HCT116 (cell line): ENCODE measurements around the gene LDAF1. TPM values are rescaled to one million over a fixed set of nuclear protein-coding genes. Genes with fewer than 3 reads are reported as not detected.

Experiments
- ATAC-seq: fragments of 200-7000 bp; cut with Tn5 transposase; 2 replicates; pipeline ENCODE4 v1.9.1; 2020; ENCODE audit warnings: mild to moderate bottlenecking, moderate library complexity
- BruUV-seq: library from RNA; stranded (reverse); fragments of 400-500 nt; replicated peaks from 2 replicates; lab custom pipeline; 2021; lab: Mats Ljungman, UMichigan
- CTCF ChIA-PET: fragments of 300-600 bp; sonication (Branson Sonifier 250); formaldehyde crosslinking; loops from one replicate; lab custom pipeline; 2021; ENCODE audit warnings: antibody characterized with exemption; lab: Charles Lee
- POLR2A ChIA-PET: fragments of 300-600, 350-600 bp; sonication (Branson Sonifier 250); formaldehyde crosslinking; loops from one replicate; lab custom pipeline; 2021; ENCODE audit warnings: antibody characterized with exemption; lab: Charles Lee
- RAD21 ChIA-PET, 2 experiments: fragments of 300-600 bp; sonication (Branson Sonifier 250); formaldehyde crosslinking; loops; one replicate each; lab custom pipeline; 2023; ENCODE audit warnings: low total read pairs in 2 of 2; ENCODE audit not compliant: uncharacterized antibody in 2 of 2, unreplicated experiment in 2 of 2, low non-redundant PET in 1 of 2; lab: Charles Lee
- DNase-seq: peaks from one replicate; pipeline ENCODE4 v3.0.0-alpha.2; 2010; ENCODE audit warnings: low read depth, low spot score
- H2AFZ ChIP-seq: fragments of 200-600 bp; shearing (Covaris generic), sonication (generic); 2 replicates; pipeline ENCODE4 v1.6.1; 2017; ENCODE audit warnings: low read depth, mixed run types, mixed read lengths, antibody characterized with exemption, low read length; ENCODE audit not compliant: poor library complexity, severe bottlenecking
- H3K27ac ChIP-seq: 2 replicates; pipeline ENCODE4 v1.5.1; 2012; ENCODE audit warnings: low read depth, low read length
- H3K27me3 ChIP-seq: fragments of 200-600 bp; sonication (generic); 2 replicates; pipeline ENCODE4 v1.6.1; 2016; ENCODE audit warnings: mixed run types, low read length, mixed read lengths; ENCODE audit not compliant: insufficient read depth
- H3K36me3 ChIP-seq, 2 experiments: fragments of 200-500 bp in 1 of 2; fragments of 200-600 bp in 1 of 2; sonication (Bioruptor generic) in 1 of 2; sonication (generic) in 1 of 2; 2 replicates each; pipeline versions ENCODE4 v1.5.1 to v1.6.1; 2014 to 2016; ENCODE audit warnings: low read length in 2 of 2, inconsistent platforms in 1 of 2, mixed read lengths in 1 of 2, mixed run types in 1 of 2; ENCODE audit not compliant: insufficient read depth in 2 of 2, control insufficient read depth in 1 of 2
- H3K4me1 ChIP-seq, 2 experiments: fragments of 200-600 bp in 1 of 2; sonication (generic) in 1 of 2; 2 replicates each; pipeline versions ENCODE4 v1.5.1 to v1.6.1; 2012 to 2017; ENCODE audit warnings: low read length in 2 of 2, inconsistent platforms in 1 of 2, mild to moderate bottlenecking in 1 of 2, mixed read lengths in 1 of 2, mixed run types in 1 of 2, moderate library complexity in 1 of 2; ENCODE audit not compliant: insufficient read depth in 2 of 2, control insufficient read depth in 1 of 2
- H3K4me2 ChIP-seq: fragments of 200-600 bp; sonication (generic); 2 replicates; pipeline ENCODE4 v1.6.1; 2017; ENCODE audit warnings: mixed run types, low read length, mixed read lengths
- H3K4me3 ChIP-seq, 2 experiments: fragments of 200-600 bp in 1 of 2; sonication (generic) in 1 of 2; replicated peaks in 1 of 2; 2 replicates each; pipeline ENCODE4 v1.5.1; 2011 to 2016; ENCODE audit warnings: low read length in 2 of 2, control low read depth in 1 of 2, low read depth in 1 of 2, mild to moderate bottlenecking in 1 of 2, mixed read lengths in 1 of 2, mixed run types in 1 of 2
- H3K79me2 ChIP-seq: fragments of 200-600 bp; sonication (generic); 2 replicates; pipeline ENCODE4 v1.6.1; 2017; ENCODE audit warnings: mild to moderate bottlenecking, mixed run types, low read length, moderate library complexity, mixed read lengths; ENCODE audit not compliant: insufficient read depth
- H3K9ac ChIP-seq: fragments of 200-600 bp; sonication (generic); 2 replicates; pipeline ENCODE4 v1.6.1; 2016; ENCODE audit warnings: low read length, mixed read lengths
- H3K9me2 ChIP-seq: fragments of 200-600 bp; sonication (generic), shearing (Covaris generic); 2 replicates; pipeline ENCODE4 v1.6.1; 2017; ENCODE audit warnings: mixed run types, mild to moderate bottlenecking, moderate library complexity; ENCODE audit not compliant: insufficient read depth
- H3K9me3 ChIP-seq, 2 experiments: fragments of 200-500 bp in 1 of 2; fragments of 200-600 bp in 1 of 2; sonication (Bioruptor generic) in 1 of 2; sonication (generic) in 1 of 2; 2 replicates each; pipeline ENCODE4 v1.6.1; 2014 to 2017; ENCODE audit warnings: low read length in 2 of 2, mixed read lengths in 2 of 2, inconsistent platforms in 1 of 2, low read depth in 1 of 2, mild to moderate bottlenecking in 1 of 2, mixed run types in 1 of 2, moderate library complexity in 1 of 2; ENCODE audit not compliant: control insufficient read depth in 1 of 2, insufficient read depth in 1 of 2
- H4K20me1 ChIP-seq: fragments of 200-600 bp; sonication (generic), shearing (Covaris generic); 2 replicates; pipeline ENCODE4 v1.6.1; 2017; ENCODE audit warnings: mixed run types, mild to moderate bottlenecking, moderate library complexity; ENCODE audit not compliant: insufficient read depth
- CBX3 ChIP-seq: IDR thresholded peaks from 2 replicates; pipeline ENCODE4 v1.6.1; 2012; ENCODE audit warnings: low read depth
- CEBPB ChIP-seq: IDR thresholded peaks from 2 replicates; pipeline ENCODE4 v1.6.1; 2012; ENCODE audit warnings: low read depth
- CTCF ChIP-seq, 3 experiments: fragments of 200-600 bp in 1 of 3; sonication (generic) in 1 of 3; IDR thresholded peaks in 2 of 3; conservative IDR thresholded peaks in 1 of 3; 2 replicates each; pipeline ENCODE4 v1.5.1; 2012 to 2017; ENCODE audit warnings: low read depth in 2 of 3, low read length in 2 of 3, antibody characterized with exemption in 1 of 3, borderline replicate concordance in 1 of 3, control low read depth in 1 of 3, mild to moderate bottlenecking in 1 of 3, mixed read lengths in 1 of 3, mixed run types in 1 of 3, moderate library complexity in 1 of 3; ENCODE audit not compliant: insufficient read depth in 1 of 3
- EZH2 ChIP-seq: fragments of 200-600 bp; sonication (generic); IDR thresholded peaks from 2 replicates; pipeline ENCODE4 v1.6.1; 2017; ENCODE audit warnings: antibody characterized with exemption, mixed run types
- EZH2phosphoT487 ChIP-seq: fragments of 200-600 bp; IDR thresholded peaks from 2 replicates; pipeline ENCODE4 v1.6.1; 2018; ENCODE audit warnings: antibody characterized with exemption, borderline replicate concordance
- JUND ChIP-seq: IDR thresholded peaks from 2 replicates; pipeline ENCODE4 v1.6.1; 2012
- POLR2A ChIP-seq: IDR thresholded peaks from 2 replicates; pipeline ENCODE4 v1.7.0; 2011; ENCODE audit warnings: borderline replicate concordance; ENCODE audit not compliant: insufficient read depth, insufficient read length; ENCODE audit errors: extremely low read depth
- POLR2AphosphoS5 ChIP-seq: IDR thresholded peaks from 2 replicates; pipeline ENCODE4 v1.6.1; 2011; ENCODE audit warnings: mild to moderate bottlenecking, low read depth, low read length, moderate library complexity
- SIN3A ChIP-seq: IDR thresholded peaks from 2 replicates; pipeline ENCODE4 v1.6.1; 2012; ENCODE audit warnings: low read depth
- SP1 ChIP-seq: IDR thresholded peaks from 2 replicates; pipeline ENCODE4 v1.6.1; 2012; ENCODE audit warnings: low read depth
- SRF ChIP-seq: IDR thresholded peaks from 2 replicates; pipeline ENCODE4 v1.6.1; 2012; ENCODE audit warnings: low read depth
- YY1 ChIP-seq: IDR thresholded peaks from 2 replicates; pipeline ENCODE4 v1.6.1; 2011; ENCODE audit warnings: low read length, low read depth, moderate library complexity, mild to moderate bottlenecking; ENCODE audit not compliant: insufficient replicate concordance; ENCODE audit errors: extremely low read depth
- ZBTB33 ChIP-seq: IDR thresholded peaks from 2 replicates; pipeline ENCODE4 v1.6.1; 2011; ENCODE audit warnings: mild to moderate bottlenecking, low read length, moderate library complexity; ENCODE audit not compliant: insufficient replicate concordance; ENCODE audit errors: extremely low read depth
- ZNF274 ChIP-seq: fragments of 200-500 bp; sonication (Bioruptor generic); IDR thresholded peaks from 2 replicates; pipeline ENCODE4 v1.6.1; 2014; ENCODE audit warnings: mild to moderate bottlenecking, low read depth, low read length, inconsistent platforms
- intact Hi-C: fragments of 100-400 bp; cut with micrococcal nuclease; formaldehyde crosslinking; loops from 2 replicates; pipeline ENCODE4 v1.10.0; 2022
- total RNA-seq: library from RNA; stranded (reverse); gene quantifications from one replicate; pipeline ENCODE4 v1.2.1, GENCODE V29; 2021; ENCODE audit not compliant: unreplicated experiment
- TF ChIP-seq, protein P1 (sequence below): IDR thresholded peaks from 2 replicates; pipeline ENCODE4 v1.6.1; 2012

LDAF1 gene
- total RNA-seq, 1 experiment from 2014 or later: 30.0 TPM

- Histone ChIP-seq H3K4me1 (0 out of 4 replicates have a peak, but pooled peaks cover 0 to 2% of the 10 kb centered on the region in 2 experiments), H3K4me2 (no peak overlapping the region), H3K9me3 (no peaks in the 10 kb centered on the region), H3K79me2 (no peaks in the 10 kb centered on the region), H4K20me1 (no peaks in the 10 kb centered on the region), H3K36me3 (no peaks in the 10 kb centered on the region), H3K9me2 (no peaks in the 10 kb centered on the region), H3K4me3 (no peak overlapping the region), H2AFZ (no peak overlapping the region), H3K27me3 (no peaks in the 10 kb centered on the region), H3K9ac (no peak overlapping the region), H3K27ac (no peak overlapping the region)
- ChIA-PET POLR2A (no interaction called here), CTCF (interaction anchor here (1.3 kb wide), 1 partner anchor 20 kb away, joined by 4 read pairs; no protein-coding TSS in a partner anchor), RAD21 (no interaction called here)
- no peak for ATAC-seq
- no TSS peak for BruUV-seq
- no peak for DNase-seq
- TF ChIP-seq YY1: no peak
- no peak for TF ChIP-seq SIN3A
- no peak for TF ChIP-seq ZBTB33
- no peak for TF ChIP-seq SRF
- no peak for TF ChIP-seq CTCF (IDR thresholded peaks at IDR 0.05 in 2 of 3, conservative IDR thresholded peaks at IDR 0.05 in 1 of 3; ENCODE audit: borderline replicate concordance in 1 of 3, insufficient read depth in 1 of 3, low read depth in 2 of 3, low read length in 2 of 3)
- TF ChIP-seq POLR2AphosphoS5: no peak
- TF ChIP-seq EZH2phosphoT487: no peak
- TF ChIP-seq ZNF274: no peak
- no peak for TF ChIP-seq EZH2
- no peak for TF ChIP-seq POLR2A
- no peak for TF ChIP-seq CBX3
- TF ChIP-seq, protein P1, sequence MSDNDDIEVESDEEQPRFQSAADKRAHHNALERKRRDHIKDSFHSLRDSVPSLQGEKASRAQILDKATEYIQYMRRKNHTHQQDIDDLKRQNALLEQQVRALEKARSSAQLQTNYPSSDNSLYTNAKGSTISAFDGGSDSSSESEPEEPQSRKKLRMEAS: no peak
- TF ChIP-seq CEBPB: no peak
- no peak for TF ChIP-seq JUND
- no peak for TF ChIP-seq SP1
- intact Hi-C loops: no loop called here
Observed at GRCh38 chr16:21208446-21209230, 50.2 kb downstream of the LDAF1 start.
